Lower leg skin (tissue), 4 donors: ENCODE data around the gene OR2H2. TPM values are rescaled to one million over a fixed set of nuclear protein-coding genes. Genes with fewer than 3 reads are reported as not detected.

Experiments used
- DNase-seq, 2 donors: peaks; one replicate each; pipeline ENCODE4 v3.0.0-alpha.2; 2019; ENCODE audit warnings: low spot score in 2 of 2
- H3K4me3 ChIP-seq: fragments of 200-600 bp; sonication (generic); 2 replicates; pipeline ENCODE4 v1.5.1; 2017; ENCODE audit warnings: mild to moderate bottlenecking, low read depth; ENCODE audit not compliant: poor library complexity, severe bottlenecking
- CTCF ChIP-seq, 3 donors: fragments of 450-650 bp; IDR thresholded peaks; one replicate each; pipeline ENCODE4 v1.5.1; 2016; ENCODE audit warnings: antibody characterized with exemption in 3 of 3, mild to moderate bottlenecking in 3 of 3, moderate library complexity in 2 of 3
- POLR2A ChIP-seq, 2 donors: fragments of 450-650 bp; IDR thresholded peaks; one replicate each; pipeline ENCODE4 v1.6.1; 2016 to 2017; ENCODE audit warnings: antibody characterized with exemption in 2 of 2, mild to moderate bottlenecking in 1 of 2, moderate library complexity in 1 of 2
- WGBS, 2 donors: methylation state at CpG; one replicate each; pipeline ENCODE4 v1.1.5; 2018; 5-methylcytosine and 5-hydroxymethylcytosine counted together
- intact Hi-C: fragments of 100-400 bp; cut with DNase I; formaldehyde crosslinking; loops from one replicate; pipeline ENCODE4 v1.15.0; 2023; ENCODE audit warnings: low total_unique reads
- total RNA-seq, 4 donors: library from RNA; depleted of rRNA; stranded (reverse); fragments of >200 nt; gene quantifications; one replicate each; pipeline ENCODE4 v1.1.0, GENCODE V29; 2016

The OR2H2 gene
- total RNA-seq, 4 donors from 2014 or later: not detected

DNA sequence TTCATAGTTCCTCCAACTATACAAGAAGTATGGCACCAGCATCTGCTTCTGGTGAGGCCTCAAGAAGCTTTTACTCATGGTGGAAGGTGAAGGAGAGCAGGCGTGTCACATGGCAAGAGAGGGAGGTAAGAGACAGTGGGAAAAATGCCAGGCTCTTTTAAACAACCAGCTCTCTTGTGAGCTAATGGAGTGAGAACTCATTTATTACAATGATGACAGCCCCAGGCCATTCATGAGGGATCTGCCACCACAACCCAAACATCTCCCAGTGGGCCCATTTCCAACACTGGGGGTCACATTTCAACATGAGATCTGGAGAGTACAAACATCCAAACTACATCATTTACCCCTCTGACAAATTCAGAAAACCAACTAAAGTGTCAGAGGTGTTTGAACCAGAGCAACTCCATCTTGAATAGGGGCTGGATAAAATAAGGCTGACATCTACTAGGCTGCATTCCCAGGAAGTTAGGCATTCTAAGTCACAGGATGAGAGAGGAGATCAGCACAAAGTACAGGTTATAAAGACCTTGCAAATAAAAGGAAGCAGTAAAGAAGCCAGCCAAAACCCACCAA is 23.2 kb upstream of the OR2H2 start:
- no peak for TF ChIP-seq POLR2A (IDR thresholded peaks at IDR 0.05)
- no peak for TF ChIP-seq CTCF (IDR thresholded peaks at IDR 0.05)
- H3K4me3 ChIP-seq: no peak overlapping the region
- intact Hi-C loops: no loop called here
- 50 to 72% methylated on average over 1 of the region's 1 CpG for WGBS, 2 donors
- DNase-seq: no peak

GRCh38 chr6:29563435-29563965 is 21.4 kb upstream of the OR2H2 start:
- TF ChIP-seq CTCF (IDR thresholded peaks at IDR 0.05): no peak
- no peak for TF ChIP-seq POLR2A (IDR thresholded peaks at IDR 0.05)
- H3K4me3 ChIP-seq: no peak overlapping the region
- intact Hi-C loops: no loop called here
- WGBS, 2 donors: 73 to 79% methylated on average over 3 of the region's 3 CpGs
- no peak for DNase-seq

DNA sequence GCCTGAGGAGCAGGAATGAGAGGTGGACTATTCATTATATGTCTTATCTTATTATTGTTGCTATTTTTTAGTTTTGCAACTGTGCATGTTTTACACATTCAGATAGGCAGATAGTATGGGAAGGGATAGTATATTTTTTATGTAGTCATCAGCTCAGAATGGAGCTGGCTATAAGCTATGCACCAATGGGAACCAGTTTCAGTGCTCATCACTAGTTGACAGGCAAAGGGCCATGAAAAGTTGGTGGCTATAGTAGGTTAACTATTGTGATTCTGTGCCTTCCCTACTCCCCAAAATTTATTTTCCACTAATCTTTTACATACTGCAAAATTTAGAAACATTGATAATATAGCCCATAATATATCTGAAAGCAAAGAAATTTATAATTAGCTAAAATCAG is 20.0 kb upstream of the OR2H2 start:
- intact Hi-C loops: no loop called here
- no peak for DNase-seq
- H3K4me3 ChIP-seq: no peak overlapping the region
- TF ChIP-seq CTCF (IDR thresholded peaks at IDR 0.05) (no peak), POLR2A (IDR thresholded peaks at IDR 0.05) (no peak)

DNA sequence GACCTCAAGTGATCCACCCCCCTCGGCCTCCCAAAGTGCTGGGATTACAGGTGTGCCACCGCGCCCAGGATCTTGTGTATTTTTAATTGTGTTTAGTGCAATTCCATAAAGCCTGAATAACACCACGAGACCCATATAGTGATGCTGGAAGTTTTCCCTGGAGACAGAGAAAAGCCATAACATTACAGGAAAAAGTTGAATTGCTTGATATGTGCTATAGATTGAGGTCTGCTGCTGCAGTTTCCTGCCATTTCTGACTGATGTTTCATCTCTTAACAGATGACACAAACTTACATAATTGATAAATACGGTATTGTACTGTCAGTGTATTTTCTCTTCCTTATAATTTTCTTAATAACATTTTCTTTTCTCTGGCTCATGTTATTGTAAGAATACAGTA is 18.1 kb upstream of the OR2H2 start:
- no peak overlapping the region for H3K4me3 ChIP-seq
- no peak for TF ChIP-seq CTCF (IDR thresholded peaks at IDR 0.05)
- TF ChIP-seq POLR2A (IDR thresholded peaks at IDR 0.05): no peak
- 82 to 90% methylated on average over 5 of the region's 5 CpGs for WGBS, 2 donors
- intact Hi-C loops: no loop called here
- no peak for DNase-seq

GRCh38 chr6:29567541-29567940 is 17.4 kb upstream of the OR2H2 start:
- WGBS, 2 donors: 46 to 47% methylated on average over 2 of the region's 2 CpGs
- no peak for DNase-seq
- H3K4me3 ChIP-seq: no peak overlapping the region
- TF ChIP-seq CTCF (IDR thresholded peaks at IDR 0.05): no peak
- TF ChIP-seq POLR2A (IDR thresholded peaks at IDR 0.05): no peak
- intact Hi-C loops: no loop called here

GRCh38 chr6:29567991-29568390 is 16.9 kb upstream of the OR2H2 start:
- no peak overlapping the region for H3K4me3 ChIP-seq
- TF ChIP-seq CTCF (IDR thresholded peaks at IDR 0.05) (no peak), POLR2A (IDR thresholded peaks at IDR 0.05) (no peak)
- intact Hi-C loops: no loop called here
- 55 to 67% methylated on average over 5 of the region's 5 CpGs for WGBS, 2 donors
- DNase-seq: no peak
